Astrocyte (in vitro differentiated cells and primary cell): ENCODE measurements around the gene PARD3B. TPM values are rescaled to one million over a fixed set of nuclear protein-coding genes. Genes with fewer than 3 reads are reported as not detected.

Source experiments
- DNase-seq: peaks from one replicate; pipeline ENCODE4 v3.0.0-alpha.2; 2010; ENCODE audit warnings: low read depth
- FAIRE-seq: peaks from 2 replicates; lab custom pipeline; 2011; peaks lifted over from hg19 to GRCh38; lab: Jason Lieb, UNC
- H2AFZ ChIP-seq: 2 replicates; pipeline ENCODE4 v1.6.0; 2012; ENCODE audit warnings: low read depth, low read length, inconsistent platforms
- H3K27ac ChIP-seq: 2 replicates; pipeline ENCODE4 v1.5.1; 2011; ENCODE audit warnings: low read depth, low read length, inconsistent platforms
- H3K27me3 ChIP-seq: 2 replicates; pipeline ENCODE4 v1.6.0; 2011; ENCODE audit warnings: low read length, inconsistent platforms; ENCODE audit not compliant: insufficient read depth
- H3K36me3 ChIP-seq: 2 replicates; pipeline ENCODE4 v1.5.1; 2011; ENCODE audit warnings: low read length, inconsistent platforms; ENCODE audit not compliant: insufficient read depth
- H3K4me1 ChIP-seq: 2 replicates; pipeline ENCODE4 v1.5.1; 2011; ENCODE audit warnings: low read length, inconsistent platforms; ENCODE audit not compliant: insufficient read depth
- H3K4me2 ChIP-seq: 2 replicates; pipeline ENCODE4 v1.6.0; 2012; ENCODE audit warnings: low read length, inconsistent platforms
- H3K4me3 ChIP-seq: 2 replicates; pipeline ENCODE4 v1.5.1; 2011; ENCODE audit warnings: low read depth, mild to moderate bottlenecking, low read length, inconsistent platforms; ENCODE audit not compliant: insufficient read depth
- H3K79me2 ChIP-seq: 2 replicates; pipeline ENCODE4 v1.6.0; 2012; ENCODE audit warnings: mild to moderate bottlenecking, low read length, inconsistent platforms; ENCODE audit not compliant: insufficient read depth
- H3K9ac ChIP-seq: 2 replicates; pipeline ENCODE4 v1.6.0; 2012; ENCODE audit warnings: mild to moderate bottlenecking, low read length, inconsistent platforms
- H3K9me3 ChIP-seq: 2 replicates; pipeline ENCODE4 v1.5.1; 2012; ENCODE audit warnings: low read depth, mild to moderate bottlenecking, low read length, inconsistent platforms; ENCODE audit not compliant: insufficient read depth
- H4K20me1 ChIP-seq: 2 replicates; pipeline ENCODE4 v1.6.0; 2012; ENCODE audit warnings: low read length, inconsistent platforms; ENCODE audit not compliant: insufficient read depth
- H3K27ac Mint-ChIP-seq: one replicate; pipeline ENCODE4 v1.8.0; 2021; ENCODE audit warnings: mild to moderate bottlenecking, mixed read lengths; ENCODE audit not compliant: unreplicated experiment
- H3K27me3 Mint-ChIP-seq: one replicate; pipeline ENCODE4 v1.8.0; 2021; ENCODE audit warnings: low read depth, mixed read lengths; ENCODE audit not compliant: unreplicated experiment
- H3K36me3 Mint-ChIP-seq: one replicate; pipeline ENCODE4 v1.8.0; 2021; ENCODE audit warnings: low read depth, mixed read lengths; ENCODE audit not compliant: unreplicated experiment
- H3K4me1 Mint-ChIP-seq: one replicate; pipeline ENCODE4 v1.8.0; 2021; ENCODE audit warnings: low read depth, mixed read lengths; ENCODE audit not compliant: unreplicated experiment
- H3K4me3 Mint-ChIP-seq: one replicate; pipeline ENCODE4 v1.8.0; 2021; ENCODE audit warnings: mild to moderate bottlenecking, moderate library complexity, mixed read lengths; ENCODE audit not compliant: unreplicated experiment
- H3K9me3 Mint-ChIP-seq: one replicate; pipeline ENCODE4 v1.8.0; 2021; ENCODE audit warnings: mild to moderate bottlenecking, mixed read lengths; ENCODE audit not compliant: unreplicated experiment
- EZH2 ChIP-seq: IDR thresholded peaks from 2 replicates; pipeline ENCODE4 v1.6.1; 2012; ENCODE audit warnings: mild to moderate bottlenecking, low read length, inconsistent platforms; ENCODE audit not compliant: insufficient read depth
- total RNA-seq: library from RNA; stranded (reverse); gene quantifications from 2 replicates; pipeline ENCODE4 v1.2.1, GENCODE V29; 2021
- TF ChIP-seq, protein P1 (sequence below): IDR thresholded peaks from 2 replicates; pipeline ENCODE4 v1.5.1; 2011; ENCODE audit warnings: low read depth, mild to moderate bottlenecking, inconsistent platforms, low read length, moderate library complexity; ENCODE audit not compliant: insufficient read depth

Gene PARD3B
- total RNA-seq, 1 donor from 2014 or later = 6.5 TPM

DNA sequence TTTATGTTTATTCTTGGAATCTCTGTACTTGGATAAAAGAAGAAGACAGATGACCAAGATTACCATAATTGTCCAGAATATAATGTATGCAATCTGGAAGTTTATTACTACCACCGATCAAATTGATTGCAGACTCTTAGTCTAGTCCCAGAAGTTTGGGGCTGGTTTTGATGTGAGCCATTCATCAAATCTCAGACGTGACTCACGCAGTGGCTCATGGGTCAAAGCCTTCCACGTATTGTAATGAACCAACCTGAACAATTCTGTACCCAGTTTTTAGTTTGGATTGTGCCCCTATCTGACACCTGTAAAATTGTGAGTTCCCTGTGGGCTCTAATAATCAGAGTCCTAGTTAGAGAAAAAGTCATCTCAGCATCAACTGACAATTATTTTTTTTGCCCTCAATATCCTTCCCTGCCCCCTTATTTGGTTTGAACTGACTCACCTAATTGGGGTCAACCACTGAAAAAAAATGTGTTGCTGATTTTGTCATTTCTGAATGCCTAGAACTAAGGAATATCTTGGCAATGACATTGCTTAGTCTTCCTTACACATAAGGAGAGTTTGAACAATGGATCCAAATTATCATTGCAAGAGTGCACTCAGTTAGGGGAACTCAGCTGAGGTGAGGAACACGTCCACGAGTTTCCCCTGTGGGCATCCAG, 917.5 kb downstream of the PARD3B start:
- H3K36me3 ChIP-seq = no peaks in the 10 kb centered on the region
- no peaks in the 10 kb centered on the region for H3K4me1 Mint-ChIP-seq
- TF ChIP-seq, protein P1, sequence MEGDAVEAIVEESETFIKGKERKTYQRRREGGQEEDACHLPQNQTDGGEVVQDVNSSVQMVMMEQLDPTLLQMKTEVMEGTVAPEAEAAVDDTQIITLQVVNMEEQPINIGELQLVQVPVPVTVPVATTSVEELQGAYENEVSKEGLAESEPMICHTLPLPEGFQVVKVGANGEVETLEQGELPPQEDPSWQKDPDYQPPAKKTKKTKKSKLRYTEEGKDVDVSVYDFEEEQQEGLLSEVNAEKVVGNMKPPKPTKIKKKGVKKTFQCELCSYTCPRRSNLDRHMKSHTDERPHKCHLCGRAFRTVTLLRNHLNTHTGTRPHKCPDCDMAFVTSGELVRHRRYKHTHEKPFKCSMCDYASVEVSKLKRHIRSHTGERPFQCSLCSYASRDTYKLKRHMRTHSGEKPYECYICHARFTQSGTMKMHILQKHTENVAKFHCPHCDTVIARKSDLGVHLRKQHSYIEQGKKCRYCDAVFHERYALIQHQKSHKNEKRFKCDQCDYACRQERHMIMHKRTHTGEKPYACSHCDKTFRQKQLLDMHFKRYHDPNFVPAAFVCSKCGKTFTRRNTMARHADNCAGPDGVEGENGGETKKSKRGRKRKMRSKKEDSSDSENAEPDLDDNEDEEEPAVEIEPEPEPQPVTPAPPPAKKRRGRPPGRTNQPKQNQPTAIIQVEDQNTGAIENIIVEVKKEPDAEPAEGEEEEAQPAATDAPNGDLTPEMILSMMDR = no peak
- no peak for TF ChIP-seq EZH2
- H3K9me3 ChIP-seq = no peaks in the 10 kb centered on the region
- no peak overlapping the region for H3K9ac ChIP-seq
- H2AFZ ChIP-seq = no peak overlapping the region
- H3K4me3 ChIP-seq = no peak overlapping the region
- no peak for FAIRE-seq
- no peaks in the 10 kb centered on the region for H4K20me1 ChIP-seq
- no peaks in the 10 kb centered on the region for H3K9me3 Mint-ChIP-seq
- H3K79me2 ChIP-seq = no peaks in the 10 kb centered on the region
- H3K27ac ChIP-seq = no peak overlapping the region
- H3K27ac Mint-ChIP-seq = no peak overlapping the region
- peaks cover 2% of the 10 kb centered on the region for H3K27me3 Mint-ChIP-seq
- no peak for DNase-seq
- H3K4me2 ChIP-seq = peak overlapping the region; percentile 19
- no peaks in the 10 kb centered on the region for H3K27me3 ChIP-seq
- no peaks in the 10 kb centered on the region for H3K4me1 ChIP-seq
- peaks cover 1% of the 10 kb centered on the region for H3K36me3 Mint-ChIP-seq
- H3K4me3 Mint-ChIP-seq = no peak overlapping the region

DNA sequence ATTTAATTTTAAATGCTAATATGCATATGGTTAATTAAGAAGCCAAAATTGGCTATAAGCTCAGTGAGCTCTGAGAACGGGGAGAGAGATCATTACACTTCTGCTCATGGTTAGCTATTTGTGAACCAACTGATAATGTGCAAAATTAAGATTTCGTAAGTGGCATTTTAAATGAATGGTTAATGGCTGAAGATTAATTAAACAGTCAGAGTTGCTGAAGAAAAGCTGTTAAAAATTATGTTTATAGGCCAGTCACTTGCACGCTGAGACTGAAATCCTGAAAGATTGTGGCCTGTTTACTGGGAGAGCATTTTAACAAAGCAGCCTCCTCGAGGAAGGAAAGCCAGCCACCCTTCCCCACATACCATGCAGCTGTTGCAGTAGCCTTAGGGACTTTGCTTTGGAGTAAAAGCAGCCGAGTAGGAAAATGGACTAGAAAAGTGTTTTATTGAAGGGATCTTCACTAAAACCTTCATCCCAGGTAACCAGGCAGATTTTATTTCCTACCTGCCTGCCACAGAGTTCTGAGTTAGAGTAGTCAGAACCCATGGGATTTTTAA, 918.3 kb downstream of the PARD3B start:
- Histone ChIP-seq H3K9ac (no peak overlapping the region), H3K4me1 (no peaks in the 10 kb centered on the region), H3K4me3 (no peak overlapping the region), H3K27ac (no peak overlapping the region), H2AFZ (no peak overlapping the region), H4K20me1 (no peaks in the 10 kb centered on the region), H3K4me2 (no peak overlapping the region), H3K27me3 (no peaks in the 10 kb centered on the region), H3K36me3 (no peaks in the 10 kb centered on the region), H3K79me2 (no peaks in the 10 kb centered on the region), H3K9me3 (no peaks in the 10 kb centered on the region)
- Mint-ChIP-seq H3K4me3 (no peak overlapping the region), H3K36me3 (peaks cover 1% of the 10 kb centered on the region), H3K9me3 (no peaks in the 10 kb centered on the region), H3K27me3 (peaks cover 4% of the 10 kb centered on the region), H3K27ac (no peak overlapping the region), H3K4me1 (no peaks in the 10 kb centered on the region)
- no peak for FAIRE-seq
- no peak for TF ChIP-seq EZH2
- TF ChIP-seq, protein P1 = no peak
- no peak for DNase-seq

DNA sequence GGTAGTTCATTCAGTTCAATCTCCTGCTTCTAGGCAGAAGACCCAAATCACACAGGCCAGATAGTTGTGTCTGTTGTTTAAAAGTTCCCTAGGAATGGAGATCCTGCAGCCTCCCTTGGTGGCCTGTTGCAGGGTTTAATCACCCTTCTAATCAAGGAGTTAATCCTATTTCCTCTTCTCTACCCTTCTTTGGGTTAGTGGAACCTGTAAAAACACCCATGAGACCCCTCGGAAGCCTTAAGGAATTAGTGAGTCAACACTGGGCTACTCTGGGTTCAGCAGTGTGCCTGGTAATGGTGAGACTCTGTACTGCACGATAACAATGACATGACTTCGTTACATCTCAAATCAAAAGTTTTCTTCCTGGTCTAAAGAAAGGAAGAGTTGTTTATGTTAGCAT, 919.4 kb downstream of the PARD3B start:
- no peak overlapping the region for H3K4me3 Mint-ChIP-seq
- Histone ChIP-seq H3K4me2 (no peak overlapping the region), H4K20me1 (no peaks in the 10 kb centered on the region), H3K9ac (no peak overlapping the region), H3K79me2 (no peaks in the 10 kb centered on the region), H3K4me3 (no peak overlapping the region), H3K27ac (no peak overlapping the region), H3K4me1 (no peaks in the 10 kb centered on the region), H3K27me3 (no peaks in the 10 kb centered on the region), H3K9me3 (no peaks in the 10 kb centered on the region), H3K36me3 (no peaks in the 10 kb centered on the region), H2AFZ (no peak overlapping the region)
- FAIRE-seq (no peak), DNase-seq (no peak)
- H3K27me3 Mint-ChIP-seq = peaks cover 4% of the 10 kb centered on the region
- H3K9me3 Mint-ChIP-seq = no peaks in the 10 kb centered on the region
- H3K4me1 Mint-ChIP-seq = no peaks in the 10 kb centered on the region
- no peak for TF ChIP-seq EZH2
- TF ChIP-seq, protein P1 = no peak
- no peak overlapping the region for H3K27ac Mint-ChIP-seq
- no peaks in the 10 kb centered on the region for H3K36me3 Mint-ChIP-seq
